MG63 (cell line): Measurements from ENCODE around the gene ACLY. TPM values are rescaled to one million over a fixed set of nuclear protein-coding genes. Genes with fewer than 3 reads are reported as not detected.

Source experiments
- DNase-seq: peaks from one replicate; pipeline ENCODE4 v3.0.0-alpha.2; 2020
- H3K27me3 ChIP-seq: fragments of 250-450 bp; sonication (Bioruptor Pico); 2 replicates; pipeline ENCODE4 v1.5.1; 2020; ENCODE audit warnings: mild to moderate bottlenecking, moderate library complexity
- H3K36me3 ChIP-seq: fragments of 250-450 bp; sonication (Bioruptor Pico); 2 replicates; pipeline ENCODE4 v1.5.1; 2020; ENCODE audit warnings: mild to moderate bottlenecking, moderate library complexity
- H3K4me3 ChIP-seq: fragments of 250-450 bp; sonication (Bioruptor Pico); 2 replicates; pipeline ENCODE4 v1.5.1; 2020; ENCODE audit warnings: mild to moderate bottlenecking, moderate library complexity
- H3K9me3 ChIP-seq: fragments of 250-450 bp; sonication (Bioruptor Pico); 2 replicates; pipeline ENCODE4 v1.5.1; 2020; ENCODE audit warnings: mild to moderate bottlenecking, moderate library complexity
- total RNA-seq: library from RNA; depleted of rRNA; stranded (reverse); fragments of >200 nt; shearing (Covaris generic); gene quantifications from 2 replicates; pipeline ENCODE4 v1.2.3, GENCODE V29; 2014; ENCODE audit warnings: low replicate concordance

Gene ACLY
- total RNA-seq, 1 experiment from 2014 or later = 195 TPM

- Histone ChIP-seq H3K27me3 (no peaks in the 10 kb centered on the region), H3K9me3 (no peaks in the 10 kb centered on the region), H3K36me3 (peaks cover 33% of the 10 kb centered on the region), H3K4me3 (no peak overlapping the region)
- DNase-seq = peak; percentile 40
Observed at GRCh38 chr17:41919840-41920579, 1.3 kb upstream of the ACLY start.

DNA sequence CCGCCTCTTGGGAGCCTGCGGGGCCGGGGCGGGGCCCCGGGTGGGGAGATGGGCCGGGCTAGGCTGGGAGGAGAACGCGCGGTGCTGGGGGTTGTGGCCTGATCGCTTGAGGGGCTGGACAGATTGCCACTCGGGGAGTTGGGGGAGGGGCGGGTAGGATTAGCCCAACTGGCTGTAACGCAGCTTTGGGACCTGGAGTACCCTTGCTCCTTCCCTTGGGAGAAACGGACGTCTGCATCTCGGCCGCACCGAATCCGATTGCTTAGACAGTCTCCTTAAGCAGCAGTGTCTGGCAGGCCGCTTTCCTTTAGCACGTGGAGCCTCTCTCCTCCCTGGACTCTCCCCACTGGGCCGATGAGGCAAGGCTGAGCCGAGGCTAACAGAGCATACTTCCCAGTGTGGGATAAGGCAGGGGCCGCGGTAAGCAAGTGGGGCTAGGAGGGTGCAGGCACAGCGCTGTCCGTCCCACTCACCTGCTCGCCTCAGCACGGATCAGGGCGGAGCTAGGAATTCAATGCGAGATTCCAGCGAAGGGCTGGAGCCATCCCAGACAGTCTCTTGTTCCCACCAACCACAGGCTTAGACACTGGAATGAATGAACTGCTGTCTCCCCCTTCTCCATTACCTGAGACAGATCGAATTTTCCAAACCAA is 540 bp upstream of the ACLY start:
- H3K27me3 ChIP-seq = no peaks in the 10 kb centered on the region
- H3K9me3 ChIP-seq = no peaks in the 10 kb centered on the region
- H3K4me3 ChIP-seq = peak overlapping the region; percentile 99
- DNase-seq = no peak
- peaks cover 40% of the 10 kb centered on the region for H3K36me3 ChIP-seq

DNA sequence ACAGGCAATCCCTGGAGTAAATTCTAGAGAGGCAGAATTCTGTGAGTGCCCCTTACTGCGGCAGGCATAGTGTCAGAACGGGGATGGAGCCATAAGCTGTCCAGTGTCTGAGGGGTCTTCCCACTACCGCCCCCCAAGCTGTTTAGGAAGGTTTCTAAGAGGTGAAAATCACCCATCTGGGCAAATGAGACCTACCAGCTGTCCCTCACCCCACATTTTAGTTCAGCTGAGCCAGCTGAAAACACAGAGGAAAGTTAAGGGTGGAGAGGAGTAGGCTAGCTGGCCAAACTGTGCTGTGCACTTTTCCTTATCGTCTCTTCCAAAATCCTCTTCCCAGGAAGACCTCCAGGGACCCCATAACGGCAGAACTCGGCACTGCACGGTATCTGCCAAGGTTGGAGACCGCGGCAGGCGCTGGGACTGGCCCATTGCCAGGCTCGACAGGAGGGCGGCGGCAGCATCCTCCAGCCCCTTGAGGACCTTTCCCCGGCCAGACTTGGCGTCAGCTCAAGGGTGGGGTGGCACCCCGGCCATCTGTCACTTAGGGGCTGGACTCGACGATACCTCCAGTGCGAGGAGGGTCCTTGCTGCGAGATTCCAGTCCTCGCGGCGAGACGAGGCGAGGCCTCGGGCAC is 955 bp downstream of the ACLY start:
- Histone ChIP-seq H3K9me3 (no peaks in the 10 kb centered on the region), H3K36me3 (peaks cover 55% of the 10 kb centered on the region), H3K27me3 (no peaks in the 10 kb centered on the region), H3K4me3 (peak overlapping the region; percentile 99)
- peak; percentile 66 for DNase-seq

- Histone ChIP-seq H3K4me3 (peak overlapping the region; percentile 99), H3K27me3 (no peaks in the 10 kb centered on the region), H3K9me3 (no peaks in the 10 kb centered on the region), H3K36me3 (peaks cover 61% of the 10 kb centered on the region)
- DNase-seq = peak; percentile 14
Observed at GRCh38 chr17:41917192-41917591, 1.6 kb downstream of the ACLY start.

GRCh38 chr17:41915566-41915965 is 3.2 kb downstream of the ACLY start:
- Histone ChIP-seq H3K27me3 (no peaks in the 10 kb centered on the region), H3K9me3 (no peaks in the 10 kb centered on the region), H3K36me3 (peaks cover 78% of the 10 kb centered on the region), H3K4me3 (no peak overlapping the region)
- no peak for DNase-seq

- no peak for DNase-seq
- H3K36me3 ChIP-seq = peaks cover 83% of the 10 kb centered on the region
- H3K27me3 ChIP-seq = no peaks in the 10 kb centered on the region
- H3K9me3 ChIP-seq = no peaks in the 10 kb centered on the region
- no peak overlapping the region for H3K4me3 ChIP-seq
Observed at GRCh38 chr17:41915020-41915419, 3.7 kb downstream of the ACLY start.

DNA sequence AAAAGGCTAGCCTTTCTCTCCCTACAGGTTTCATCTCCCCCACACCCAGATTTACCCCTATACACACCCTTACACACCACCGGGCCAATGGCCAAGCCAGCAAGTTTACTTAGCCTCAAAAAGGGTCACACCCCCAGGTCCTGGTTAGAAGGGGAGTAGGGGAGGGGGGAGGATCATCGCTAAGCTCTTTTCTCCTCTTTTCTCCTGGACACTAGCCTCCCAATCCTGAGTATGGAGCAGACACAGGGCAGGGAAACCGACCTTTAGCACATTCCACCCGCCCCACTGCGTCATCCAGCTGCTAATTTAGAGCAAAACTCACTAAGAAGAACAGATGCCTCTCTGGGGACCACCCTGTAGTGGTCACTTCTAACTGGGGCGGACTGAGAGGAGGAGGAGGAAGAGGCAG is 4.4 kb downstream of the ACLY start:
- DNase-seq = no peak
- H3K4me3 ChIP-seq = no peak overlapping the region

DNA sequence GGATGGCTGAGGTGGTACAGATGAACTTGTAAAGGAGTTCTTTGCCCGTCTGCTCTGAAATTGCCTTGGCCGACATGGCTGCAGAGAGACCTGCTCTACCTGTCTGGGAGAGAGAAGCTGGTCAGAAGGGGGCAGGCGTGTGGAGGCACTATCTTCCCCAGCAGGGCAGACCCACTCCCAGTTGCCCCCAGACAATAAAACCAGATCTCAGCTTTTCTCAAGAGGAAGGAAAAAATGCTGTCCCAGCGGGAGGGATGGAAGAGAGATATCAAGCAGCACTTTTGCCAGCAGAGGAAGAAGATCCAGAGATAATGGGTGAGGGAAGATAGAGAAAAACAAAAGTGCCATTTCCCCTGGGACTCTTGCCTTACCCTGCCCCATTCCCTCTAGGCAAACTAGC is 5.0 kb downstream of the ACLY start:
- no peaks in the 10 kb centered on the region for H3K9me3 ChIP-seq
- H3K4me3 ChIP-seq = no peak overlapping the region
- peaks cover 95% of the 10 kb centered on the region for H3K36me3 ChIP-seq
- H3K27me3 ChIP-seq = no peaks in the 10 kb centered on the region
- DNase-seq = no peak

More for the DNA sequence above, 4.4 kb downstream of the ACLY start:
- no peaks in the 10 kb centered on the region for H3K9me3 ChIP-seq
- peaks cover 90% of the 10 kb centered on the region for H3K36me3 ChIP-seq
- H3K27me3 ChIP-seq = no peaks in the 10 kb centered on the region

GRCh38 chr17:41912925-41913324 is 5.8 kb downstream of the ACLY start:
- H3K27me3 ChIP-seq = no peaks in the 10 kb centered on the region
- H3K4me3 ChIP-seq = no peak overlapping the region
- no peak for DNase-seq
- peaks cover 96% of the 10 kb centered on the region for H3K36me3 ChIP-seq
- no peaks in the 10 kb centered on the region for H3K9me3 ChIP-seq

DNA sequence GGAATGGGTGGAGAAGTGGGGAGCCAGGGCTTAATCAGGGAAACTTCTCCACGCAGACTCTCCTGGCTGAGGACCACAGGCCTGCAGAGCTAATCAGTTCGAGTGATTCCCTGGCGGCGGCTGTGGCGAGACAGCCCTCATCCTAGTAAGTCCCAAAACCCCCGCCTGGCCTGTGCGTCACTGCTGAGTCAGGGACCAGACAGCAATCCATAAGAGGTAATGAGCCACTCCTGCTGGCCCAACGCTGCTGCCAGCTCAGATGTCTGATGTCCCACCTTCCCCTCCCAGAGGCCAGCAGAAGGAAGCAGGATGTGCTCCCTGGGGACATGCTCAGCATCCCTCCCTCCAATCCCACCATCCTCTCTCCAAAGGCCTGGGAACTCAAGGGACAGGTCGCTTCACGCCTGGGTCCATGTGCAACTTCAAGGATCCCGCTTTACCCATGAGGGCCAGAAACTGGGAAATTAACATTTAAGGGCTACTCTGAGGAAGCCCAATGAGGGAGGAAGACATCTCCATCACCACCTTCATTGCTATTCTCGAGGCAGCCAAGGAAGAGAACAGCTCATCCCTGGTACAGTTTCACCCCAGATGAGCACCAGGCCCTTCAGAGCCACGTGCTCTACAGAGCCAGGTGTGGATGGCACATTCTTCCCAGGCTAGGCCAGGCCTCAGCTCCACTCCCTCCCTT is 7.9 kb downstream of the ACLY start:
- Histone ChIP-seq H3K27me3 (no peaks in the 10 kb centered on the region), H3K4me3 (no peak overlapping the region), H3K9me3 (no peaks in the 10 kb centered on the region), H3K36me3 (peaks cover 97% of the 10 kb centered on the region)
- peak; percentile 82 for DNase-seq

GRCh38 chr17:41909088-41909487 is 9.7 kb downstream of the ACLY start:
- no peak for DNase-seq
- Histone ChIP-seq H3K36me3 (peaks cover 96% of the 10 kb centered on the region), H3K4me3 (no peak overlapping the region), H3K27me3 (no peaks in the 10 kb centered on the region), H3K9me3 (no peaks in the 10 kb centered on the region)

DNA sequence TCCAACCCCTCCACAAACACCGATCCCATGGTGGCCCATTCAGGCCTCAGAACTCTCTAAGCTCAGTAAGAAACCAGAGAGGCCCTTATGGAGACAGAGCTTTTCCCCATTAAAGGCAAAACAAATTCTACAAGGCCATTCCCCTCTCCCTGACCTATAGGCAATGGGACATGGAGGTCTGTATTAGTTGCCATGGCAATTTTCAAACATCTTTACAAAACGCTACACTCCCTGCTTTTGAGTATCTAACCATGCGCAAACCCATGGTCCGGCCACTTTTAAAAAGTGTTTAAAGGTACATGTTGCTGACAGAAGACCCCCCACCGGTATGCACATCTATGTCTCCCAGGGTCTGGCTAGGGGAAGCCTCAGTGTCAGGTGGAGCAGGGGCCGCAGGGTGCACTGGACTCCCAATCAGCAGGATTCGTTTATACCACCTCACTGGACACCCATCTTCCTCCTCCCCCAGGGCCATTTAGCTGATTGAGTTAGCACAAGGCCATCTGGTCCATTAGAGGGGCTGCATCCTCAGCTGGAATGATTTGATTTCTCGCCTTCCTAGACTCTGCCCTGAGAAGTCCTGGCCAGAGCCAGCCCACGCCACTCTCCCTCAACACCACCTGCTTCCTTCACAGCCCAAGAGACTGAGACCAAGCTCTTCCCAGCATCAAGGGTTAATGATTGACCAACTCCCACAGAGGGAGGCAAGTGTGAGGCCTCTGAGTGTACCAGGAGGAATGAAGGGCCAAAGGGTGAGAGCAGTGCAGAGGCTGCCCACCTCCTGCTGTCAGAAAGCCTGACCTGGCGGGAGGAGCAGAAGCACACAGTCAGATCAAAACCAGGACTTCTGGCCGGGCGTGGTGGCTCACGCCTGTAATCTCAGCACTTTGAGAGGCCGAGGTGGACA is 10.9 kb downstream of the ACLY start:
- DNase-seq = peak; percentile 46
- H3K36me3 ChIP-seq = peaks cover 93% of the 10 kb centered on the region
- no peaks in the 10 kb centered on the region for H3K9me3 ChIP-seq
- H3K27me3 ChIP-seq = no peaks in the 10 kb centered on the region
- H3K4me3 ChIP-seq = no peak overlapping the region

- Histone ChIP-seq H3K4me3 (no peak overlapping the region), H3K9me3 (no peaks in the 10 kb centered on the region), H3K27me3 (no peaks in the 10 kb centered on the region), H3K36me3 (peaks cover 93% of the 10 kb centered on the region)
- DNase-seq = peak; percentile 71
Observed at GRCh38 chr17:41907185-41907556, 11.6 kb downstream of the ACLY start.

GRCh38 chr17:41906465-41907184 is 12.1 kb downstream of the ACLY start:
- Histone ChIP-seq H3K36me3 (peaks cover 93% of the 10 kb centered on the region), H3K9me3 (no peaks in the 10 kb centered on the region), H3K27me3 (no peaks in the 10 kb centered on the region), H3K4me3 (no peak overlapping the region)
- DNase-seq = no peak

DNA sequence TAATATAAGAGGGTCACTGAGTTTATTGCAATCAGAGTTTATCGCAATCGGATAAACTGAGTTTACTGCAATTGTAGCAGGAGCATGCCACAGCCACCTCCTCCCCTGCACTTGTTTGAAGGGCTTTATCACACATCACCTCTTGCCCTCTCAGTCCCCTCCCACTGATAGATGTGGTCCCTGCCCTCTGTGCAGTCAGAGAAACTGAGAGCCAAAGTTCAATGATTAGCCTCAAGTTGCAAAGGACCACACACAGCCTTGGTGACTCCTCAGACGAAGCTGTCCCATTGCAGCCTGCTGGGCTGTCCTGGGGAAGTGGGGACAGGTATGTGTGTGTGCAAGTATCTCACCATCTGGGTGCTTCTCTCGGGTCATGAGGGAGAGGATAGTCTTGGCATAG is 13.6 kb downstream of the ACLY start:
- no peaks in the 10 kb centered on the region for H3K9me3 ChIP-seq
- no peak for DNase-seq
- H3K36me3 ChIP-seq = peaks cover 89% of the 10 kb centered on the region

More for the DNA sequence above, 13.6 kb downstream of the ACLY start:
- Histone ChIP-seq H3K27me3 (no peaks in the 10 kb centered on the region), H3K4me3 (no peak overlapping the region)
